T-helper 2 cell treated with Interferon-gamma antibody and Interleukin-4, amounts not matched to agents 100 ng/mL and 5 ng/mL, for 36 hours (primary cell): ENCODE results near the gene FKBP5. TPM values are rescaled to one million over a fixed set of nuclear protein-coding genes. Genes with fewer than 3 reads are reported as not detected.
"Not testable (repeated sequence)": the region's sequence is repeated elsewhere in the genome, so short reads cannot be mapped to it uniquely, and the experiment has no call there.

Experiments used
- intact Hi-C: fragments of 100-400 bp; cut with micrococcal nuclease; formaldehyde crosslinking; loops from one replicate; pipeline ENCODE4 v1.15.1; 2023
- total RNA-seq: library from RNA; stranded (reverse); gene quantifications from 2 replicates; pipeline ENCODE4 v1.2.3, GENCODE V29; 2022

Gene FKBP5
- total RNA-seq, 1 donor from 2014 or later = 78.9 TPM

DNA sequence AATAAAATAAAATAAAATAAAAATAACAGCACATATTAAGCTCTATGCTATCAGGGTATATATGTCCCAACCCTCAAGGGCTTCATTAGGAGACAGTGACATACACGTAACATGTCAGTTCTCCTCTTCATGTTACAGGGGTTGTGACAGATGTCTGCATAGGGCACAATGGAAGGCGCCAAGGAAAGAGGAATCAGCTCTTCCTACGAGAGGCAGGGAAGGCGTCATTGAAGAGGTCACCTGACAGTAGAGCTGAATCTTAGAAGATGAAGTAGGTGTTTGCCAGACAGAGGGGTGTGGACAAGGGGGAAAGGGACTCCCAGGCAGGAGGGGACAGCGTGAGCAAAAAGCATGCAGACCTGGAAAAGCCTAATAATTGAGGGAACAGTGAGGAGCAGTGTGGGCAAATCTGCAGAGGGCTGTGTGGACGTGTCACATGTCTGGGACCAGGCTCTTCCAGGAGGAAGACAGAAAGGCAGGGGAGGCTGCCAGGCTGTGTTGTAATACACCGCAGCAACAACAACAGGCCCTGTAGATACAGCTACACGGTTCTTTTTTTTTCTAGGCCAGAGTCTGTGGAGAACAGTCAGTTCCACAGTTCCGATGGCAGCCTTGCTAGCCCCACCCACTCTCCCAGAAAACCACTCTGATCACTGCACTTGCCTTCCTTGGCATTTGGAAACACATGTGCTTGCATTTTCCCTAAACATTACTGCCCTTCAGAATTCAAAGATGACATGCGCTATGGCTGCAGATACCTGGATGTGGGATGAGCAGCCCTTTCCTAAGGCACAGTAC, 2.5 kb upstream of the FKBP5 start:
- intact Hi-C loops = no loop called here

DNA sequence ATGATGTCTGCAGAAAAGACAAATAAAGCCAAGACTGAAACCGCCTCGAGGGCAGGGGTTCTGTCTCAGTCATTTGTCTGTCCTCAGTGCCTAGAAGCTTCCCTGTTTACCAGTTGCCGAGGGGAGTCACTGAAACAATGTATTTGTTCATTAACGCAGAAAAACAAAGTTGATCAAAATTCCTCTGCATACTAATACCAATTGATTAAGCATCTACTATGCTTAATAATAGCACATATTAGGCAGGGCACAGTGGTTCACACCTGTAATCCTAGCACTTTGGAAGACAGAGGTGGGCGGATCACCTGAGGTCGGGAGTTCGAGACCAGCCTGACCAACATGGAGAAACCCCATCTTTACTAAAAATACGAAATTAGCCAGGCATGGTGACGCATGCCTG, 1.8 kb upstream of the FKBP5 start:
- intact Hi-C loops = no loop called here

DNA sequence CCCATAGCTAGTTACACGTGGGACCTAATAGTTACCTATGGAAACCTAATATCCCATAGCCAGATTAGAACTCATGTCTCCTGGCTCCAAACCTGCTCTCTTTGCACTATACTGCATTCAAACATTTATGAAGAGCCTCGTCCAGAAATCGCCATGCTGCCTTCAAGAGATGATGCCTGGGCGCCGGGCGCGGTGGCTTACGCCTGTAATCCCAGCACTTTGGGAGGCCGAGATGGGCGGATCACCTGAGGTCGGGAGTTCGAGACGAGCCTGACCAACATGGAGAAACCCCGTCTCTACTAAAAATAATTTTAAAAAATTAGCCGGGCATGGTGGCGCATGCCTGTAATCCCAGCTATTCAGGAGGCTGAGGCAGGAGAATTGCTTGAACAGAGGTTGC, 1.3 kb upstream of the FKBP5 start:
- intact Hi-C loops = not testable (repeated sequence)

DNA sequence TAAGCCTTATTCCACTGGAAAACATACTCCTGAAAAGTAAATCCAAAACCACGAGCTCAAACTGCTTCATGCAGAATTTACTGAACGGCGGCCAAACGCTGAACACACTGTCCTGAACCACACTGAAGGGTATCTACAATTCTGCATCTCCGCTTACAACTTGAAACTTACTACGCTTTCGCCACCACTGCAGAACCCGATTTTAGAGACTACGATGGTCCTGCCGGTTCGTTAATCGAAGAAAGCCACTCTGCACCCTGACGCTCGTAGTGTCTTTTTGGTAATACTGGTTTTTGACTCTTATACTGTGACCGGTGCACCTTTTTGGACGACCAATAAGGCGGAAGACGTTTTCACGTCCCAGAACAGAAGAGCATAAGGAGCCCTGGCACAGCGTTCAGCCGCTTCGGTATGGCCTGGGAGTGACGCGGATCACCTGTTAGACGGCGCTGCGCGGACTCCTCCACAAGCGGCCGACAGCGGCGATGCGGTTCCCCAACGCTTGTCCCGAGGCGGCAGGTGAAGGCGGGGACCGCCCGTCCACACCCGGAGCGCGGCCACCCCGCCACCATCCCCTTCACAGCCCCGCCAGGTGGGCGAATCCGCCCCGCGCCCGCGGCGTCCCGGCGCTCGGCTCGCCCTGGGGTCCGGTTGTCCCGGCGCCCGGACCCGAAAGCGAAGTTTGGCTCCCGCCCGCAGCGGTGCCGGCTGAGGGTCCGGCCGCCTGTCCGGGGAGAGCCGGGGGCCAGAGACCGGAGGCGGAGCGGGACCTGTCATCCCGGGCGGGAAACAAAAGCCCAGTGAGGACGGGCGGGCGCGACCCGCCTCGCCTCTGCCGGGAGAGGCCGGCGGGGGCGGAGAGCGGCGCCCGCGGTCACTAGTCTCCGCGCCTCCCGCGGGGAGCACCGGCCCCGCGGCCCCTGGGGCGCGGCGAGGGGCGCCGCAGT, 784 bp downstream of the FKBP5 start:
- intact Hi-C loops = loop anchor here (1.0 to 2.0 kb wide), 3 partner anchors 19 to 103 kb away; no protein-coding TSS in a partner anchor

DNA sequence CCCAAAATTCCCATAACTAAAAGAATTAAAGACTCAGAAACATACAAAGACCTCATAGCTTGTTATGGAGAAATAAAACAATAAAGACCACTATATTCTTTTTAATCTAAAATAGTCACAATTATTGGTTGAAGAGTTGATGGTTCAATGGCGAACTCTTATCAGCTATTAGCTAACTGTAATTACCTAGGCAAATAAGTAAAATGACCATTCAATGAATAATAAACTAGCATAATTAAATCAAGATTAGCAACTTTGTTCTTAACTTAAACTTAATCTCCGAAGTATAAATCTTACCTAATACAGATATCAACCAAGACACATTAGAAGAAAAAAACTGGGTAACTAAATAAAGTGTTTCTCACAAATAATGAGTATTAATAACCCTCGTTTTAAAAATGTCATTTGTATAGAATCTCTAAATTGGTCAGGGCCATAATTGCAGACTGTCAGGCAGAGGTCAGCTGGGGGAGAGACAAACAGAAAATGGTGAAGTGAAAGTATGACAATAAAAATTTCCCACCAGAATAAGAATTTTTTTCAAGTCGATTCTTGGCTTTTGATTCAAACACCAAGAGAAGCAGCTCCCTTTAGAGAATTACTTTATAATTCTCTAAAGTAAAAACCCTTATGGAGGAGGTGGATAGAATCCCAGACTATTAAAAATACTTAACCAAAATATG, 1.7 kb downstream of the FKBP5 start:
- intact Hi-C loops = loop anchor here (2.0 kb wide), 1 partner anchor 18 kb away; no protein-coding TSS in a partner anchor

DNA sequence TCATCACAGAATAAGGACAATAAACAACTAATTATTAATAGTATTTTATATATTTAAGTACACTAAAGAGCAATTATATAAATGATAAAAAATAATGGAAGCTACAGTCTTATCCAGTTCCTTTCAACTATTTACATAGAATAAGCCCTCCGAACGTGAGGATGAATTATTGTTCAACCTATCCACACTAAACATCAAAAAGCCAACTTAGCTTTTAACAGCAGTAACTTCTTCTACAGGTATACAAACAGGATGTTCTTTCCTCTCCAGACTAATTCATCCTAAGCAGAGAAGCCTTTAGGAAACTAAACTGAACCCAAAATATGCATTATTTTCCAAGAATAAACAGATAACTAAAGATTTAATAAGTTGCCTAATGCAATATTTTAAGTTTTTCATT, 2.3 kb downstream of the FKBP5 start:
- intact Hi-C loops = loop anchor here (2.0 kb wide), 1 partner anchor 18 kb away; no protein-coding TSS in a partner anchor

DNA sequence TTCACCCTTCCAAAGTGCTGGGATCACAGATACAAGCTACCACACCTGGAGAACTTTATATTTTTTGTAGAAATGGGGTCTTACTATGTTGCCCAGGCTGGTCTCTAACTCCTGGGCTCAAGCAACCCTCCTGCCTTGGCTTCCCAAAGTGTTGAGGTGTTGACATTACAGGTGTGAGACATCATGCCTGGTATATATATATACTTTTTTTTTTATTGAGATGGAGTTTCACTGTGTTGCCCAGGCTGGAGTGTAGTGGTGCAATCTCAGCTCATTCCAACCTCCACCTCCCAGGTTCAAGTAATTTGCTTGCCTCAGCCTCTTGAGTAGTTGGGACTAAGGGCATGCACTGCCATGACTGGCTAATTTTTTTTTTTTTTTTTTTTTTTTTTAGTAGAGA, 5.4 kb downstream of the FKBP5 start:
- intact Hi-C loops = loop anchor here (5.0 kb wide), 1 partner anchor 46 kb away; no protein-coding TSS in a partner anchor

DNA sequence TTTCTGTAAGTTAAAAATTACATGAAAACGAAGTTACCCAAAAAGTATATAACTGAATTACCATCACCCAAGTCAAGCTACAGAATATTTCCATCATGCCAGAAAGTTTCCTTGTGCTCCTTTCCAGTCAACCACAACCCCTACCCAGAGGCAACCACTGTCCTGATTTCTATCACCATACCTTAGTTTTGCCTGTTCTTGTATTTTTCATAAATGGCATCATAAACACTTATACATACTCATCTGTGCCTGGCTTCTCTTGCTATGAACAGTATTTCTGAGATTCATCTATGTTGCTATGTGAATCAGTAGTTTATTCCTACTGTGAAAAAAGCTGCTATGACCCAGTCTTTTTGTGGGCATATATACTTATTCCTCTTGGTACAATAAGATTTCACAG, 7.4 kb downstream of the FKBP5 start:
- intact Hi-C loops = loop anchor here (5.0 kb wide), 1 partner anchor 44 kb away; no protein-coding TSS in a partner anchor

DNA sequence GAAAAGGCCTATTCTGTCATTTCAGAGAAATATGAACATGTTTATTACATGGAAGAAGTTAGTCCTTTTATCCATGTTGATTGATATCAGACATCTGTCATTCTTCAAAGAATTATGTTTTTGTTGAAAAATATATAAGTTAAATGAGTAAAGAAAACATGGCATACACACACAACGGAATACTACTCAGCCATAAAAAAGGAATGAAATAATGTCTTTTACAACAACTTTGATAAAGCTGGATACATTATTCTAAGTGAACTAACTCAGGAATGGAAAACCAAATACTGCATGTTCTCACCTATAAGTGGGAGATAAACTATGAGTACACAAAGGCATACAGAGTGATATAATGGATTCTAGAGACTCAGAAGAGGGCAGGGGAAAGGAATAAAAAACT, 9.3 kb downstream of the FKBP5 start:
- intact Hi-C loops = no loop called here

DNA sequence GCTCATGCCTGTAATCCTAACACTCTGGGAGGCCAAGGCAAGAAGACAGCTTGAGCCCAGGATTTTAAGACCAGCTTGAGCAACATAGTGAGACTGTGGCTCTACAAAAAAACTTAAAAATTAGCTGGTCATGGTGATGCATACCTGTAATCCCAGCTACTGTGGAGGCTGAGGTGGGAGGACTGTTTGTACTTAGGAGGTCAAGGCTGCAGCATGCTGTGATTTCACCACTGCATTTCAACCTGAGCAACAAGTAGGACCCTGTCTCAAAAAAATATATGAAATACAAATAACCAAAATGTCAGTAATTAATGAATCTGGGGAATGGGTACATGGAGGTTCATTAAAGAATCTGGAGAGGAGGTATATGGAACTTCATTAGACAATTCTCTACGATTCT, 9.9 kb downstream of the FKBP5 start:
- intact Hi-C loops = no loop called here

DNA sequence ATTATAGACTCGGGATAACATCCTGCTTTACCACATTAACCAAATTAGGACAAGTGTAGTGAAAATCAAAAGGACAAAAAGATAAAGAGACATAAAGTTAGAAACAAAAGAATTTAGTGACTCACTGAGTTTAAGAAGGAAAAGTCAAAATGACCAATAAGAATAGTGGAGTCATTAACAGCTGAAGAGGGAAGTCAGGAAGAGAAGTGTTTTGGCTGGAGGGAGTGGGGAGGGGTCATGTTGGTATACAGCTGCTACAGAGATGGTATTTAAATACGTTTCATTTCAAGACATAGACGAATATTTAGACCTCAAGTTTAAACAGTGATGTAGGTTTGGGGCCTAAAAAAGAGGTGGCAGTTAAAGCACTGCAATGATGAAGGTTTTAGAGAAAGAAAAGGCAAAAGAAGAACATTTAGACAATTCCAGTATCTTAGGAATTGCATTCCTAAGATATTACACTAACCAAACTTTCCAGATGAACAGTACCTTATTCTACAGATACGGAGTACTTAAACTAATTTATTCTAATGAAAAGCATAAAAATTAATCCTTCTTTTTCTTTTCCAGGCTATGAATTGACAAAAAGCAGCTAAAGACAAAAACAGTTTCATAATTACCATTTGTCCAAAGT, 10.6 kb downstream of the FKBP5 start:
- intact Hi-C loops = no loop called here

DNA sequence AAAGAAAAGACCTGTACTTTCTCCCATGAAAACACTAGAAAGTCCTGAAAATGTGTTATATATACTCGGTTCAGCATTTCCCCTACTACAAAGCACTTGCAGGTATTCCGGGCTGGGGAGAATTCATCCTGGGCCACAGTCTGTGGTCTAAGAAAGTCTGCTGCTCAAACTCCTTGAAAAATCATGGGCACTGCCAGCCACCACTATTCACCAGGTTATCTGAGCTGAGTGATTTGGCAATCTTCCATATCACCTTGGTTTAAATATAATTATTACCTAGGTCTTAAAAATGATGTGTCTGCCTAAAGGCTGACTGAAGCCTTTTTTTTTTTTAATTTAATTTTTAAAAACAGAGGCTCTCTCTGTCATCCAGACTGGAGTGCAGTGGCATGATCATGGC, 11.3 kb downstream of the FKBP5 start:
- intact Hi-C loops = no loop called here

DNA sequence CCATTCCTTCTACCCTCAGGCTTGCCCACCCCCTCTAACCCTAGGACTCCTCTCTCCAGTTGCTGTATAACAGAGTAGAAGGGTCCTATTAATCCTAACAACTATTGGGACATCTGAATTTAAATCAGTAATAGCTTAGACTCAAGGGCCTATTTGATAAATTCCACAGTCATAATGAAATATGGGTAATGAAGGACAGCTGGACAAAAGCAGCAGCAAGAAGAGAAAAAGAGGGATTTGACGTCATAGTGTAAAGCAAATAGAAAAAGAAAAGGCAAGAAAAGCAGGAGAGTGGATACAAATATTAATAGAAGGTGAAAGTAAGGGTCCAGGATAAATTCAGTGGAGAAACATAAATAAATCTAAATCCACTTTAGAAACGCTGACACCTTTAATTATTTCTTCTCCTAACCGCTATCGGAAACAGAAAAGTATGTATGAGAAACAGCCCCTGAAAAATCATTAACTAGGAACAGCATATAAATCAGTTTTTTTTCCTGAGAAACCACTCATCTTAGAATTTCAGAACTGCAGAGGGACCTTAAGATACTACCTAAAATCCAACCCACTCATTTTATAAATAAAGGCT, 12.8 kb downstream of the FKBP5 start:
- intact Hi-C loops = no loop called here

DNA sequence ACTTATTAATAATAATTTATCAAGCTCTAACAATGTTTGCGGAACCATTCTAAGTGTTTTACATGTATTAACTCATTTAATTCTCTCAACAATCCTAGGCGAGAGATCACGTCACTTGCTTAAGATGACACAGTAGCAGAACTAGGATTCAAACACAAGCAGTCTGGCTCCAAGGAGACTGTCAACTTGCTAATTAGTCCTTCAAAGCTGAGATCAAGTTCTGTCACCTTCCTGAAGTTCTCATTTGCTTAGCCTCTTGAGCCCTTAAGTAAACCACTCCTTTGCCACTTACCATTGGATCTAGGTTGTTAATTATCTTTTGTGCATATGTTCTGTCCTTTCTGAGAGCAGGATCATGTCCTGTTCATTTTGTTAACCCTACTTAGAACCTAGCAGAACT, 14.1 kb downstream of the FKBP5 start:
- intact Hi-C loops = no loop called here

DNA sequence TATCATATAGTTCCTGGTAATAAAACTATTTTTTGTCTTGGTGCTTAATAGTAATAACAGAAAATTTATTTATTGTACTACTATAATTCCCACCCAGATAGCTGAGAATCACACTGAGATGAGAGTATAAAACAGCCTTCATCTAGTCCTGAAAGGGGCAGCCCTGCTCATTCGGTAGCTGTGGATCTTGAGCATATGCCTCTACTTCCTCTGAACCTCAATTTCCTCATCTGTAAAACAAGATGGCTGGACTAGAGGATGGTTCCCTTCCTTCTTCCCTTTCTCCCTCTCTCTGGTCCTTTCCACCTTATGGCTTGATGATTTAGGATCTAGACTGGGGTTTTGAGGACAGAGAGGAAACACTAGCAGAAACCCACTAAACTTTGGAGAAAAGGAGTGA, 15.0 kb downstream of the FKBP5 start:
- intact Hi-C loops = no loop called here

DNA sequence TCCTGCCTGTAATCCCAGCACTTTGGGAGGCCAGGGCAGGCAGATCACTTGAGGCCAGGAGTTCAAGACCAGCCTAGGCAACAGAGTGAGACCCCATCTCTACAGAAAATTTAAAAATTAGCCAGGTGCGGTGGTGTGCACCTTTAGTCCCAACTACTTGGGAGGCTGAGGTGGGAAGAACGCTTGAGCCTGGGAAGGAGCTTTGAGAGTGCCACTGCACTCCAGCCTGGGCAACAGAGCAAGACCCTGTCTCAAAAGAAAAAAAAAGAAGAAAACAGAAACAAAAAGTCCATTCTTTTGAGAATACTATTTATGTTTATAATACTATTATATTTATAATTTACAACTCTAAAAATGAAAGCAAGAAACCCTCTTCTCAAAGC, 15.4 kb downstream of the FKBP5 start:
- intact Hi-C loops = not testable (repeated sequence)

DNA sequence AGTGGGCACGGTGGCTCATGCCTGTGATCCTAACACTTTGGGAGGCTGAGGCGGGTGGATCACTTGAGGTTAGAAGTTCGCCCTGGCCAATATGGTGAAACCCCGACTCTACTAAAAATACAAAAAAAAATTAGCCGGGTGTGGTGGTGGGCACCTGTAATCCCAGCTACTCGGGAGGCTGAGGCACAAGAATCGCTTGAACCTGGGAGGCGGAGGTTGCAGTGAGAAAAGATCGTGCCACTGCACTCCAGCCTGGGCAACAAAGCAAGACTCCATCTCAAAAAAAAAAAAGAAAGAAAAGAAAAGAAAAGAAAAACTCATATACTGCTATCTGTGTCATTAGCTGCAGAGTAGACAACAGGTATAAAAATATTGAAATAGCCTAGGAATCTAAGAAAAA, 18.3 kb downstream of the FKBP5 start:
- intact Hi-C loops = not testable (repeated sequence)

DNA sequence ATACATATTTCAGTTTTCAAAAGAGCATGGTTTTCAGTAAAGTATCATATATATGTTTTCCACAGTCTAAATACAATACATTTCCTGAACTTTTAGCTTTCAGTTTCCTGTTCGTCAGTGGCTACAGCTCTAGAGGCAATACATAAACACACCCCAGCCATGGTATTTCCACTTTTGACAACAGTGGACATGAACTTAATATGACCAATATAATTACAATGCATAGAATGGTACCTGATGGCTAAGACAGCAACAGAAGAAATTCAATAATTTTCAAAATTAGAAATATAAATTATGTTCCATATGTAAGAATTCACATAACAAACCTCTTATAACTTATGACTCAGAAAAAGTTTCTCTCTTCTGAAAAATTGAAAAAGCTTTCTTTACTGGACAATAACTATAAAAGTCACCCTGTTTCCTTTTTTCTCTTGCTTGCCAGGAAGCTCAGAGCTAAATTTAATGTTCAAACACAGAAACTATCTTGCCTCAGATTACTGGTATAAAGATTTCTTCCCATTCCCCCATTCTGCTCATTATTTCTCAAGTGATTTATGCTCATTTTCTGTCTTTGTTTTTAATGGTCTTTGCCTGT, 19.2 kb downstream of the FKBP5 start:
- intact Hi-C loops = loop anchor here (2.0 to 5.0 kb wide), 3 partner anchors 17 to 67 kb away; no protein-coding TSS in a partner anchor

DNA sequence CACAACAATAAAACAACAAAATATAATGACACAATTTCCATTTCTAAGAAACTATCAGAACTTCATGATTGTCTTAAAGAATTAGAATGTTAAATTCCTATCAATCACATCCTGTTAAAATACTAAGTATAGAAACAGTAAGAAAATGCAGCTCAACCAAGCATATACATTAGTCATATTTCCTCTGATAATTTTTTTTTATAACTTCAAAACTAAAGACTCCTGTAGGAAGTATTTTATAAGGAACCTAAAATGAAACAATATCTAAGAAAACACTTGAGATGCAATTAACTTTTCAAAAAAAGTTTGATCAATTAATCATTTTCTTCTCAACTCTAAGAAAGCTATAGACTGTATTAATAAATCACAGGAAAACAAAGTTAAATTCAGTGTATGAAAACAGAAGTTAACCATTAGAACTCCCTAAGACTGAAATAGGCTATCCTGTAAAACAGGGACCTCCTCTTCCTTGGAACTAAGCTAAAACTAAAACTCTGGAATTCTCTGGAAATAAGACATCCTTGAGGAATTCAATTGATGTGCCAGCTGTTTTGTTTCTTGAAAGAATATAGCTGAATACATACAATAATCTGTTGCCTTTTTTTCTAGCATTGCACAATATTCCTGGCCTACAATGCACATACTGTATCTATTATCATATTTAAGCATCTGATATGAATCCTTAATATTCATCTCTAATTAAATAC, 19.8 kb downstream of the FKBP5 start:
- intact Hi-C loops = loop anchor here (2.0 to 5.0 kb wide), 3 partner anchors 18 to 67 kb away; no protein-coding TSS in a partner anchor
